GM21390 (cell line): ENCODE measurements around the gene ZNF343.
A peak's percentile ranks its signal among the peaks of the same experiment; 100 is the strongest.
"Not testable (repeated sequence)": the region's sequence is repeated elsewhere in the genome, so short reads cannot be mapped to it uniquely, and the experiment has no call there.

Experiments used
- ATAC-seq: cut with Tn5 transposase; IDR thresholded peaks from one replicate; pipeline ENCODE4 v1.9.1; 2021; ENCODE audit not compliant: unreplicated experiment

The ZNF343 gene

GRCh38 chr20:2521369-2522305 lies 12.9 kb upstream of the ZNF343 start:
- ATAC-seq: no peak

- no peak for ATAC-seq
These were observed 11.9 kb upstream of the ZNF343 start for GRCh38 chr20:2520617-2521016.

GRCh38 chr20:2519115-2519809 lies 10.5 kb upstream of the ZNF343 start:
- no peak for ATAC-seq

GRCh38 chr20:2518558-2518957 lies 9.8 kb upstream of the ZNF343 start:
- ATAC-seq: no peak

- no peak for ATAC-seq
These were observed 9.4 kb upstream of the ZNF343 start for GRCh38 chr20:2518096-2518495.

GRCh38 chr20:2516399-2516798 lies 7.7 kb upstream of the ZNF343 start:
- ATAC-seq: no peak

GRCh38 chr20:2515203-2515602 lies 6.5 kb upstream of the ZNF343 start:
- no peak for ATAC-seq

- no peak for ATAC-seq
These were observed 1.1 kb upstream of the ZNF343 start for GRCh38 chr20:2509794-2510193.

GRCh38 chr20:2509468-2509781 lies 710 bp upstream of the ZNF343 start:
- no peak for ATAC-seq

- peak; percentile 8 for ATAC-seq
These were observed 662 bp downstream of the ZNF343 start for GRCh38 chr20:2507875-2508630.

- no peak for ATAC-seq
These were observed 1.3 kb downstream of the ZNF343 start for GRCh38 chr20:2507464-2507863.

- ATAC-seq: not testable (repeated sequence)
These were observed 2.3 kb downstream of the ZNF343 start for GRCh38 chr20:2506426-2506825.

GRCh38 chr20:2504803-2505202 lies 3.9 kb downstream of the ZNF343 start:
- not testable (repeated sequence) for ATAC-seq

GRCh38 chr20:2502808-2503384 lies 5.8 kb downstream of the ZNF343 start:
- ATAC-seq: not testable (repeated sequence)

- ATAC-seq: no peak
These were observed 23.1 kb downstream of the ZNF343 start for GRCh38 chr20:2485661-2486060.

- no peak for ATAC-seq
These were observed 23.6 kb downstream of the ZNF343 start for GRCh38 chr20:2485080-2485479.

- ATAC-seq: no peak
These were observed 25.2 kb downstream of the ZNF343 start for GRCh38 chr20:2483504-2483903.

- ATAC-seq: no peak
These were observed 28.3 kb downstream of the ZNF343 start for GRCh38 chr20:2480381-2480780.

- ATAC-seq: no peak
These were observed 31.7 kb downstream of the ZNF343 start for GRCh38 chr20:2476742-2477615.
